ENCODE results near the gene PDIA6.
"Not testable (repeated sequence)": the region's sequence is repeated elsewhere in the genome, so short reads cannot be mapped to it uniquely, and the experiment has no call there.

The PDIA6 gene

GRCh38 chr2:10832203-10832936 is 19.8 kb upstream of the PDIA6 start:
- peak; percentile 82 for DNase-seq

GRCh38 chr2:10831400-10831985 is 18.9 kb upstream of the PDIA6 start:
- DNase-seq = no peak

- no peak for DNase-seq
These were observed 18.2 kb upstream of the PDIA6 start for GRCh38 chr2:10830641-10831399.

- no peak for DNase-seq
These were observed 17.6 kb upstream of the PDIA6 start for GRCh38 chr2:10830203-10830602.

GRCh38 chr2:10829299-10829698 is 16.7 kb upstream of the PDIA6 start:
- no peak for DNase-seq

GRCh38 chr2:10828346-10828745 is 15.8 kb upstream of the PDIA6 start:
- no peak for DNase-seq

- no peak for DNase-seq
These were observed 14.0 kb upstream of the PDIA6 start for GRCh38 chr2:10826625-10827024.

- no peak for DNase-seq
These were observed 13.4 kb upstream of the PDIA6 start for GRCh38 chr2:10826026-10826425.

- no peak for DNase-seq
These were observed 11.6 kb upstream of the PDIA6 start for GRCh38 chr2:10824191-10824590.

GRCh38 chr2:10820978-10821695 is 8.6 kb upstream of the PDIA6 start:
- DNase-seq = no peak

- DNase-seq = no peak
These were observed 8.0 kb upstream of the PDIA6 start for GRCh38 chr2:10820562-10820961.

- no peak for DNase-seq
These were observed 7.2 kb upstream of the PDIA6 start for GRCh38 chr2:10819714-10820314.

GRCh38 chr2:10818984-10819383 is 6.4 kb upstream of the PDIA6 start:
- no peak for DNase-seq

- not testable (repeated sequence) for DNase-seq
These were observed 5.7 kb upstream of the PDIA6 start for GRCh38 chr2:10818305-10818704.

- DNase-seq = no peak
These were observed 4.8 kb upstream of the PDIA6 start for GRCh38 chr2:10817413-10817812.

GRCh38 chr2:10814571-10815331 is 2.2 kb upstream of the PDIA6 start:
- no peak for DNase-seq

GRCh38 chr2:10814142-10814541 is 1.6 kb upstream of the PDIA6 start:
- DNase-seq = no peak

GRCh38 chr2:10813163-10814138 is 866 bp upstream of the PDIA6 start:
- DNase-seq = not testable (repeated sequence)

GRCh38 chr2:10811517-10811916 is 1.1 kb downstream of the PDIA6 start:
- DNase-seq = no peak

- no peak for DNase-seq
These were observed 2.1 kb downstream of the PDIA6 start for GRCh38 chr2:10810202-10811161.

Measured in NCI-H774 (cell line).